Astrocyte of the spinal cord (primary cell): ENCODE data around the gene ERBB4.

Experiments
- DNase-seq: peaks from one replicate; pipeline ENCODE4 v3.0.0; 2011; ENCODE audit warnings: low read depth, low spot score
- H3K4me3 ChIP-seq: 2 replicates; pipeline ENCODE4 v1.5.1; 2011; ENCODE audit warnings: low read depth, mild to moderate bottlenecking, low read length, moderate library complexity
- in situ Hi-C: cut with HindIII; loops from 2 replicates; pipeline ENCODE4 v1.10.0; 2017; ENCODE audit warnings: low sequenced_read_pairs
- TF ChIP-seq, protein P1 (sequence below): IDR thresholded peaks from 2 replicates; pipeline ENCODE4 v1.5.1; 2012; ENCODE audit warnings: low read depth, mild to moderate bottlenecking, low read length, inconsistent platforms

ERBB4 gene

DNA sequence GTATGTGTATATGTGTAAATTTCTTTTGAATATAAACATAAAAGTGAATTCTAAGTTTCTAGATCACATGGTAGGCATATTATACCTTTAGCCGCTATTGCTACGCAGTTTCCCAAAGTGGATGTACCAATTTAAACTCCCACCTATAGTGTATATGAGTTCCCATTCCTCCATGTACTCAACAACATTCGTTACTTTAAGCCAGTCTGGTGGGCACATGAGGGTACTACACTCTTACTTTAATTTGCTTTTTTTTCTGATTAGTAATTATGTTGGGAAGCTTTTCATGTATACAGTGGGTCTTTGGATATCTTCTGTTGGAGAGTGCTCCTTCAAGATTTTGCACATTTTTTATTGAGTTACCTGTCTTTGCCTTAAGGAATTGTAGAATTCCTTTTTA lies 683.8 kb downstream of the ERBB4 start:
- no peak overlapping the region for H3K4me3 ChIP-seq
- no peak for DNase-seq
- in situ Hi-C loops: no loop called here
- TF ChIP-seq, protein P1, sequence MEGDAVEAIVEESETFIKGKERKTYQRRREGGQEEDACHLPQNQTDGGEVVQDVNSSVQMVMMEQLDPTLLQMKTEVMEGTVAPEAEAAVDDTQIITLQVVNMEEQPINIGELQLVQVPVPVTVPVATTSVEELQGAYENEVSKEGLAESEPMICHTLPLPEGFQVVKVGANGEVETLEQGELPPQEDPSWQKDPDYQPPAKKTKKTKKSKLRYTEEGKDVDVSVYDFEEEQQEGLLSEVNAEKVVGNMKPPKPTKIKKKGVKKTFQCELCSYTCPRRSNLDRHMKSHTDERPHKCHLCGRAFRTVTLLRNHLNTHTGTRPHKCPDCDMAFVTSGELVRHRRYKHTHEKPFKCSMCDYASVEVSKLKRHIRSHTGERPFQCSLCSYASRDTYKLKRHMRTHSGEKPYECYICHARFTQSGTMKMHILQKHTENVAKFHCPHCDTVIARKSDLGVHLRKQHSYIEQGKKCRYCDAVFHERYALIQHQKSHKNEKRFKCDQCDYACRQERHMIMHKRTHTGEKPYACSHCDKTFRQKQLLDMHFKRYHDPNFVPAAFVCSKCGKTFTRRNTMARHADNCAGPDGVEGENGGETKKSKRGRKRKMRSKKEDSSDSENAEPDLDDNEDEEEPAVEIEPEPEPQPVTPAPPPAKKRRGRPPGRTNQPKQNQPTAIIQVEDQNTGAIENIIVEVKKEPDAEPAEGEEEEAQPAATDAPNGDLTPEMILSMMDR: no peak

DNA sequence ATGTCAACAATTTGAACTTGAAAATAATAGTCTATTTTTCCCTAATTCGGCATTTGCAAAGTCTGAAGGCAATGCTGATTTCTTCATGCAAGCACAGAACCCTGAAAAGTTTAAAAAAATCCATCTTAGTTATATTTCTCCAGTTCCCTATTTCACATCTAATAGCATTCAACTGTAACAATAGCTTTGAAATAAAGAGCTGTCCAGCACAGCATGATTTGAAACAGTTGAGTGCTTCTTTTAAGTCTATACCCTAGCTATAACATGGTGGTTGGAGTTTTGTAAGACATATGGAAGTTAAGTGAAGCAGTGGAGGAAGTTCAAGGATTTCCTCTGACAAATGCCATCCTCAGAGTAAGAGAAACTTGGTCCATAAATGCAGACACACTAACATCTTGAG lies 691.9 kb downstream of the ERBB4 start:
- TF ChIP-seq, protein P1: no peak
- H3K4me3 ChIP-seq: no peak overlapping the region
- in situ Hi-C loops: no loop called here
- no peak for DNase-seq

DNA sequence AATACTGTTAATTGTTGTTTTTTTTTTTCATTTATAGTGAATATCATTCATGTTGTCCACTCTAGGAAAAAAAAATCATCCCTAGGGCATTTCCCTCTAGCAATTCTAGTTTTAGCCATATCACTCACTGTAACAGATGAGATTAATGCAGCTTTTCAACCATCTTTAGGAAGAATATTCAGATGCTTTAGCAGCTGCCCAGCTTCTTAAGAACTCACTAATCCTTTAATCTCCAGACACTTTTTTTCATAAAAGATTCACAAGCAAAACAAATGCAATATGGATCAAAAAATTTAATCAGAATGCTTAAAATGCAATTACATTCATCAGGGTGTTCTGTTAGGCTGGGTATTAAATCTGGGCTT lies 692.6 kb downstream of the ERBB4 start:
- TF ChIP-seq, protein P1: no peak
- DNase-seq: no peak
- H3K4me3 ChIP-seq: no peak overlapping the region
- in situ Hi-C loops: no loop called here

DNA sequence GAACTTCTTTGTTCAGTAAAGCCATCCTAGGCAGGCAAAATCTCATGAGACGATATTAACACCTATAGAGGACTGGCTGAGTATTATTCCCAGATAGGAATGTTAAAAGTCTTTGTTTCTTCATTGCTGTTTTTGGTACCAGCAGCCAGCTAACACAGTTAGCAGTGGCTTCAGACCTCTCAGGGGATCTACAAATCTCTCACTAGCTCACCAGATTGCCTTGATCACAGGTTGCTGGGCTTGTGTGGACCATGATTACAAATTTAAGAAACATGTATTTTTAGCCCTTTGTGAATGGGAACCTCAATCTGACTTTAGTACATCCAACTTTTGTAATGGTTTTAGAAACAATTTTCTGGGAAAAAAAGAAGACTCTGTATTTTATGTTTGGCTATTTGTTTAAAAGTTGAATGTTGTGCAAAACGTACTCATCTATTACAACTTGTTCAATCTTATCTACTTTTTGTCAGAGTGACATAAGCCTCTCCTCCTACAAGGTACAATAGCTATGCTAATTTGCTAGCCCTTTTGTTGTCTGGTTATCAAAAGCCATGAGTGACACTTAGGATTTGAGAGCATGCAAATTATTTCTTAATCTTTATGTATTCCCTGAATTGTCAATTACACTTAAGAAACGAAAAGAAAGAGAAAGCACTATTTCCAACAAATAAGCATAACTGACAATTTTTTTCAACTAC lies 693.1 kb downstream of the ERBB4 start:
- TF ChIP-seq, protein P1: no peak
- in situ Hi-C loops: no loop called here
- no peak overlapping the region for H3K4me3 ChIP-seq
- no peak for DNase-seq

DNA sequence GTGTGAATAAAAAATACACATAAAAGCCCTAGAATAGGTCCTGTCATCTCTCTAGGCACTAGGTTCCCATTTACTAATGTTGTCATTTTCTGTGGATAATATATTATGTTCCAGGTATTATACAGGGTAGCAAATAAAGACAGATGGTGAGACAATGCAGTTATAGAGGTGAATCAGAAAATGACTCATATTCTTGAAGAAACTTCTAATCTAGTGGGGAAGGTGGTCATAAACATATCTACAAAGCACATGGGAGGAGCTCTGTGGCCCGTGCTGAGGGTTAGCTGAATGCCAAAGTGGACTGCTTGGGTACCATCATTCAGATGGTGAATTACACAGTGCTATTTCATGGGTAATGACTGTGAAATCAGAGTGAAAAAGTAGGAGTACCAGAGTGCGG lies 700.9 kb downstream of the ERBB4 start:
- H3K4me3 ChIP-seq: no peak overlapping the region
- TF ChIP-seq, protein P1: no peak
- DNase-seq: no peak
- in situ Hi-C loops: no loop called here

DNA sequence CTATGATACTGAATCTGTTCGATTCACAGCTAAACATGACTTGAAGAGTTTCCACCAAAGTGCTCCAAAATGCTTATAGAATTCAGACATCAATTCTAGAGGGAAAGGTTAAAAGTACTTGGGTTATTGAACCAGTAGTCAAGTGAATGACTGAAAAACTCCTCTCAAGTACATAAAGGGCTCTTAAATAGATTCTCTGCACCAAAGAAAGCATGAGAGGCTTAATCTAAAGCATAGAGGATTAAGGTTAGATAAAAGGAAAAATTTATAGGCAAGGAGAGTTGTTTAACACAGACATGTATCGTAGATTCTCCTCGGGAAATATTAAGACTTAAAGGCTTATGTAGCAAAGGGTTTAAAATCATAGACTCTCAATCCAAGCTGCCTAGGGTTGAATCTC lies 701.4 kb downstream of the ERBB4 start:
- TF ChIP-seq, protein P1: no peak
- DNase-seq: no peak
- in situ Hi-C loops: no loop called here
- no peak overlapping the region for H3K4me3 ChIP-seq
